HL-60 (cell line): ENCODE data around the gene EIF6.

ENCODE experiments used
- DNase-seq, 2 experiments: peaks; one replicate each; pipeline ENCODE4 v3.0.0-alpha.2; 2010 to 2020; ENCODE audit warnings: low read depth in 1 of 2, low spot score in 1 of 2
- H3K27ac ChIP-seq: fragments of 250-450 bp; sonication (Bioruptor Pico); replicated peaks from 2 replicates; pipeline ENCODE4 v1.5.1; 2020; ENCODE audit warnings: mild to moderate bottlenecking, moderate library complexity
- H3K27me3 ChIP-seq: fragments of 250-450 bp; sonication (Bioruptor Pico); 2 replicates; pipeline ENCODE4 v1.5.1; 2021; ENCODE audit warnings: mild to moderate bottlenecking, moderate library complexity; ENCODE audit not compliant: insufficient read depth, poor library complexity, severe bottlenecking
- H3K4me3 ChIP-seq: replicated peaks from 2 replicates; pipeline ENCODE4 v1.5.1; 2011; ENCODE audit warnings: mild to moderate bottlenecking, control low read depth, low read length; ENCODE audit not compliant: insufficient read depth
- GABPA ChIP-seq: IDR thresholded peaks from 2 replicates; pipeline ENCODE4 v1.6.1; 2012; ENCODE audit warnings: low read depth
- POLR2AphosphoS5 ChIP-seq: IDR thresholded peaks from 2 replicates; pipeline ENCODE4 v1.6.1; 2012; ENCODE audit warnings: low read depth
- SPI1 ChIP-seq: IDR thresholded peaks from 2 replicates; pipeline ENCODE4 v1.6.1; 2012; ENCODE audit warnings: low read depth, mild to moderate bottlenecking, borderline replicate concordance
- long read RNA-seq: library from polyadenylated mRNA; unstranded; transcript quantifications from one replicate; pipeline ENCODE4 v2.0.0, GENCODE V29; 2020
- TF ChIP-seq, protein P1 (sequence below): IDR thresholded peaks from 2 replicates; pipeline ENCODE4 v1.6.1; 2012; ENCODE audit warnings: low read depth; ENCODE audit not compliant: insufficient replicate concordance
- TF ChIP-seq, protein P2 (sequence below): IDR thresholded peaks from one replicate; pipeline ENCODE4 v1.5.1; 2011; ENCODE audit warnings: low read length, control low read depth, inconsistent platforms; ENCODE audit not compliant: insufficient read depth

The EIF6 gene
- long read RNA-seq, transcript EIF6-206 (6 exons, 932 nt): minor isoform, 19 of 387 reads
- long read RNA-seq, transcript EIF6-202 (5 exons, 1,017 nt): minor isoform, 9 of 387 reads
- long read RNA-seq, transcript EIF6-201 (6 exons, 1,252 nt): minor isoform, 33 of 387 reads
- long read RNA-seq, transcript EIF6-203 (7 exons, 1,289 nt): major isoform, 305 of 387 reads
- long read RNA-seq, partial matches to known transcripts: 9 of 387 reads
- long read RNA-seq, other reads (novel, unspliced or antisense): 12 of 387 reads

DNA sequence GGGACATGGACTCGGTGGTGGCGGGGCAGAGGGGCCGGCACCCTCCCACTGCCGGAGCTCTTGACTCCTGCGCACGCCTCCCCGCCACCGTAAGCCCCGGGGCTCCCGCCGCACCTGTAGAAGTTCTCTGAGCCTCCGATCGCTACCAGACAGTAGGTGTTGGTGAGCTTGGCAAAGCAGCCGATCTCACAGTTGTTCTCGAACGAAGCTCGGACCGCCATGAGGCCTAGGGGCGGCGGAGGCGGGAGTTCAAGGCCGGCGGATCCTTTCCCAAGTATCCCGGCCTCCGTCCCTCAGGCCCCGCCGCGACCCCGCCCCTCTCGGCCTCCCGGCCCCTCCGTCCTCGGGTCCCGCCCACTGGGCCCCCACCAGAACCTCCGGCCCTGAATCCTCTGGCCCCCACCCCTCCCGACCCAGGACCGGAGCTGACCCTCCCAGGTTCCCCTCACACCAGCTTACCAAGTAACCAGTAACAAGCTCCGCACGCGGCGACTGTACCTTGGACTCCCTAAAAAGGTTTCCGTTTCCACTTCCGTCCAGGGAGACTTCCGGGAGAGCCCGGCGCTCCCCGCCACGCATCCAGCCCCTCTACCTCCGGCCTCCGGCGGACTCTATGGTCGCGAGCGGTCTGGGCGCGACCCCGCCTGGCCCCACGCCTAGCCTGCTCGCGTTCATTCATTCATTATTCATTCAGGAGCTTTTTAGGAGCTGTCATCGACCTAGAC lies at the start of gene EIF6:
EIF6 (minus strand) TSS at position 506 of the 725 bp plus-strand sequence; CDS start at position 221, 285 bp downstream.
- DNase-seq: peak; percentile 87 to 98
- peak; percentile 65 for TF ChIP-seq POLR2AphosphoS5
- TF ChIP-seq, protein P1, sequence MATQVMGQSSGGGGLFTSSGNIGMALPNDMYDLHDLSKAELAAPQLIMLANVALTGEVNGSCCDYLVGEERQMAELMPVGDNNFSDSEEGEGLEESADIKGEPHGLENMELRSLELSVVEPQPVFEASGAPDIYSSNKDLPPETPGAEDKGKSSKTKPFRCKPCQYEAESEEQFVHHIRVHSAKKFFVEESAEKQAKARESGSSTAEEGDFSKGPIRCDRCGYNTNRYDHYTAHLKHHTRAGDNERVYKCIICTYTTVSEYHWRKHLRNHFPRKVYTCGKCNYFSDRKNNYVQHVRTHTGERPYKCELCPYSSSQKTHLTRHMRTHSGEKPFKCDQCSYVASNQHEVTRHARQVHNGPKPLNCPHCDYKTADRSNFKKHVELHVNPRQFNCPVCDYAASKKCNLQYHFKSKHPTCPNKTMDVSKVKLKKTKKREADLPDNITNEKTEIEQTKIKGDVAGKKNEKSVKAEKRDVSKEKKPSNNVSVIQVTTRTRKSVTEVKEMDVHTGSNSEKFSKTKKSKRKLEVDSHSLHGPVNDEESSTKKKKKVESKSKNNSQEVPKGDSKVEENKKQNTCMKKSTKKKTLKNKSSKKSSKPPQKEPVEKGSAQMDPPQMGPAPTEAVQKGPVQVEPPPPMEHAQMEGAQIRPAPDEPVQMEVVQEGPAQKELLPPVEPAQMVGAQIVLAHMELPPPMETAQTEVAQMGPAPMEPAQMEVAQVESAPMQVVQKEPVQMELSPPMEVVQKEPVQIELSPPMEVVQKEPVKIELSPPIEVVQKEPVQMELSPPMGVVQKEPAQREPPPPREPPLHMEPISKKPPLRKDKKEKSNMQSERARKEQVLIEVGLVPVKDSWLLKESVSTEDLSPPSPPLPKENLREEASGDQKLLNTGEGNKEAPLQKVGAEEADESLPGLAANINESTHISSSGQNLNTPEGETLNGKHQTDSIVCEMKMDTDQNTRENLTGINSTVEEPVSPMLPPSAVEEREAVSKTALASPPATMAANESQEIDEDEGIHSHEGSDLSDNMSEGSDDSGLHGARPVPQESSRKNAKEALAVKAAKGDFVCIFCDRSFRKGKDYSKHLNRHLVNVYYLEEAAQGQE: peak; percentile 35
- TF ChIP-seq GABPA: peak; percentile 92
- TF ChIP-seq, protein P2, sequence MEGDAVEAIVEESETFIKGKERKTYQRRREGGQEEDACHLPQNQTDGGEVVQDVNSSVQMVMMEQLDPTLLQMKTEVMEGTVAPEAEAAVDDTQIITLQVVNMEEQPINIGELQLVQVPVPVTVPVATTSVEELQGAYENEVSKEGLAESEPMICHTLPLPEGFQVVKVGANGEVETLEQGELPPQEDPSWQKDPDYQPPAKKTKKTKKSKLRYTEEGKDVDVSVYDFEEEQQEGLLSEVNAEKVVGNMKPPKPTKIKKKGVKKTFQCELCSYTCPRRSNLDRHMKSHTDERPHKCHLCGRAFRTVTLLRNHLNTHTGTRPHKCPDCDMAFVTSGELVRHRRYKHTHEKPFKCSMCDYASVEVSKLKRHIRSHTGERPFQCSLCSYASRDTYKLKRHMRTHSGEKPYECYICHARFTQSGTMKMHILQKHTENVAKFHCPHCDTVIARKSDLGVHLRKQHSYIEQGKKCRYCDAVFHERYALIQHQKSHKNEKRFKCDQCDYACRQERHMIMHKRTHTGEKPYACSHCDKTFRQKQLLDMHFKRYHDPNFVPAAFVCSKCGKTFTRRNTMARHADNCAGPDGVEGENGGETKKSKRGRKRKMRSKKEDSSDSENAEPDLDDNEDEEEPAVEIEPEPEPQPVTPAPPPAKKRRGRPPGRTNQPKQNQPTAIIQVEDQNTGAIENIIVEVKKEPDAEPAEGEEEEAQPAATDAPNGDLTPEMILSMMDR: no peak
- peak; percentile 70 for TF ChIP-seq SPI1
- Histone ChIP-seq H3K27me3 (no peaks in the 10 kb centered on the region), H3K4me3 (peak within 1 kb of the TSS; percentile 94), H3K27ac (peak within 1 kb of the TSS; percentile 82)

DNA sequence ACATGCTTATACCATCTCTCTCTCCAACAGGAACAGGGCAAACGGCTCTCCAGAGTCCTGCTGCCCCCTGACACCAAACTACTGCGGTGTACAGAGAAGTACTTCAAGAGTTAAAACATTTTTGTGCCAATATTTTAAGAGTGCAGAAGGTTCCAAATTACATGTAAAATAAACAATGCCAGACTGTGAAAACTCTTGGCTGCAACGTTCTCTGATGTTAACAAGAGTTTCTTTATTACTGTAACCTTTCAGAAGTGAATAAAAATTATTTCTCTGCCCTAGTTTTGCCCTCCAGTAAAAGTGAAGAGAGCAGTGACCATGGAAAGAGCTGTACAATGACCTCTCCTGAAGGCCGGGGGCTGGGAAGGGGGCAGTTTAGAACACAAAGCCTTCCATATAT lies 49.0 kb upstream of the EIF6 start:
- TF ChIP-seq, protein P2: no peak
- TF ChIP-seq SPI1 (no peak), POLR2AphosphoS5 (no peak), GABPA (no peak)
- TF ChIP-seq, protein P1: no peak
- Histone ChIP-seq H3K27me3 (no peaks in the 10 kb centered on the region), H3K27ac (no peak overlapping the region), H3K4me3 (no peak overlapping the region)
- DNase-seq: no peak

DNA sequence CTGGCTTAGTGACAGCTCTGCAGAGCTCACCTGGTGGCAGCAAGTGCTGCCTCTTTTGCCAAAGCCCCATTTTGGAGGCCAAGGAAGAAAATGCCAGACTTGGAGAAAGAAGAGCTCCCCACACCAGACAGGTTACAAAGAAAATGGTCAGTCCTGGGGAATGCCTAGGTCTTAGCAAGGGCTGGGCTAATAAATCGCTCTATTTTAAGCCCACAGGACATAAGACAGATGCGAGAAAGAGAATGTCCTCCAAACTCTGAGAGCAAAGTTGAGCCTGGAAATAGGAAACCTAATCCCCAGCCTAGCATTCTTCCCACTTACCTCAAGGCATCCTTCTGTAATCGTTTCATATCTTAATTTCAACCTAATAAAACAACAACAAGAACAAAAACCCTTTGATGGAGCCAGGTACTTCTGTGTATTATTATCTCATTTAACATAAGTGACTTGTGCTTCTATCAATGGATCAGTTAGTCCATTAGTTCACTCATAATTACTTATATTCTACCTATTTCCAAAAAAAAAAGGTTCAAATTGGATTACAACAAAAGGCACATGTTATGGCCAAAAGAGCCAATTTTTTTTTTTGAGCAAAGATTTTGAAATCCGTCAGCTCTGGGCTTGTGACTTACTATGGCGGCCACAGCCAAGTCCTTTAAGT lies 48.1 kb upstream of the EIF6 start:
- H3K4me3 ChIP-seq: no peak overlapping the region
- no peaks in the 10 kb centered on the region for H3K27me3 ChIP-seq
- TF ChIP-seq, protein P1: no peak
- TF ChIP-seq, protein P2: no peak
- TF ChIP-seq SPI1 (no peak), GABPA (no peak), POLR2AphosphoS5 (no peak)
- no peak for DNase-seq
- no peak overlapping the region for H3K27ac ChIP-seq
